PFSK-1 (cell line): ENCODE results near the gene LAGE3.
A peak's percentile ranks its signal among the peaks of the same experiment; 100 is the strongest.

Experiments used
- FOXP2 ChIP-seq: optimal IDR thresholded peaks from 2 replicates; pipeline ENCODE3; 2011; ENCODE audit warnings: borderline replicate concordance, control low read depth, inconsistent platforms; ENCODE audit not compliant: insufficient read depth; ENCODE audit errors: extremely low read length, extremely low read depth
- POLR2AphosphoS5 ChIP-seq: IDR thresholded peaks from 2 replicates; pipeline ENCODE4 v1.6.1; 2012; ENCODE audit warnings: low read depth, mild to moderate bottlenecking, control low read depth, low read length, moderate library complexity
- SIN3A ChIP-seq: IDR thresholded peaks from 2 replicates; pipeline ENCODE4 v1.6.1; 2012; ENCODE audit warnings: mild to moderate bottlenecking, low read length, moderate library complexity, borderline replicate concordance; ENCODE audit not compliant: insufficient read depth
- TAF1 ChIP-seq: IDR thresholded peaks from 2 replicates; pipeline ENCODE4 v1.6.1; 2012; ENCODE audit warnings: low read length, control low read depth, borderline replicate concordance; ENCODE audit not compliant: insufficient read depth
- TF ChIP-seq, protein P1 (sequence below), 2 experiments: IDR thresholded peaks; 2 replicates each; pipeline versions ENCODE4 v1.6.1 to v1.8.0; 2011 to 2012; ENCODE audit warnings: low read depth in 2 of 2, low read length in 2 of 2, control low read depth in 1 of 2, inconsistent platforms in 1 of 2, mild to moderate bottlenecking in 1 of 2, moderate library complexity in 1 of 2; ENCODE audit not compliant: insufficient read depth in 1 of 2

Gene LAGE3

DNA sequence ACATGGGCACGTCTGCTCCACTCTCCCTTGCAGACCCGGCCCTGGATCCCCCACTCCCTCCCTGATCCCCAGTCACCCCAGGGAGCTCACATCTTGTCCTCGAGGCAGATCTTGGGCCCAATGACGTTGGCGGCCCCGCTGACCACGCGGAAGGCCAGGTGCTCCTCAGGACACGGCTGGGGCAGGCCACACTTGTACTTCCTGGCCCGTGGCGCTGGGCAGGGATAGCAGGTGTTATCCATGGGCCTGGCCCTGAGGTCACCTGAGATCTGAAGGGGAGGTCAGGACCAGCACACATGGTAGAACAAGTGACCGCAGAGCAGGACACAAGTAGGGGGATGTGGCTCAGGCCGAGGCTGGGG is 29.3 kb upstream of the LAGE3 start:
- TF ChIP-seq TAF1 (no peak), FOXP2 (no peak), SIN3A (no peak), POLR2AphosphoS5 (no peak)
- TF ChIP-seq, protein P1, sequence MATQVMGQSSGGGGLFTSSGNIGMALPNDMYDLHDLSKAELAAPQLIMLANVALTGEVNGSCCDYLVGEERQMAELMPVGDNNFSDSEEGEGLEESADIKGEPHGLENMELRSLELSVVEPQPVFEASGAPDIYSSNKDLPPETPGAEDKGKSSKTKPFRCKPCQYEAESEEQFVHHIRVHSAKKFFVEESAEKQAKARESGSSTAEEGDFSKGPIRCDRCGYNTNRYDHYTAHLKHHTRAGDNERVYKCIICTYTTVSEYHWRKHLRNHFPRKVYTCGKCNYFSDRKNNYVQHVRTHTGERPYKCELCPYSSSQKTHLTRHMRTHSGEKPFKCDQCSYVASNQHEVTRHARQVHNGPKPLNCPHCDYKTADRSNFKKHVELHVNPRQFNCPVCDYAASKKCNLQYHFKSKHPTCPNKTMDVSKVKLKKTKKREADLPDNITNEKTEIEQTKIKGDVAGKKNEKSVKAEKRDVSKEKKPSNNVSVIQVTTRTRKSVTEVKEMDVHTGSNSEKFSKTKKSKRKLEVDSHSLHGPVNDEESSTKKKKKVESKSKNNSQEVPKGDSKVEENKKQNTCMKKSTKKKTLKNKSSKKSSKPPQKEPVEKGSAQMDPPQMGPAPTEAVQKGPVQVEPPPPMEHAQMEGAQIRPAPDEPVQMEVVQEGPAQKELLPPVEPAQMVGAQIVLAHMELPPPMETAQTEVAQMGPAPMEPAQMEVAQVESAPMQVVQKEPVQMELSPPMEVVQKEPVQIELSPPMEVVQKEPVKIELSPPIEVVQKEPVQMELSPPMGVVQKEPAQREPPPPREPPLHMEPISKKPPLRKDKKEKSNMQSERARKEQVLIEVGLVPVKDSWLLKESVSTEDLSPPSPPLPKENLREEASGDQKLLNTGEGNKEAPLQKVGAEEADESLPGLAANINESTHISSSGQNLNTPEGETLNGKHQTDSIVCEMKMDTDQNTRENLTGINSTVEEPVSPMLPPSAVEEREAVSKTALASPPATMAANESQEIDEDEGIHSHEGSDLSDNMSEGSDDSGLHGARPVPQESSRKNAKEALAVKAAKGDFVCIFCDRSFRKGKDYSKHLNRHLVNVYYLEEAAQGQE (IDR thresholded peaks at IDR 0.05; ENCODE audit: insufficient read depth in 1 of 2, low read depth in 2 of 2, low read length in 2 of 2): no peak

DNA sequence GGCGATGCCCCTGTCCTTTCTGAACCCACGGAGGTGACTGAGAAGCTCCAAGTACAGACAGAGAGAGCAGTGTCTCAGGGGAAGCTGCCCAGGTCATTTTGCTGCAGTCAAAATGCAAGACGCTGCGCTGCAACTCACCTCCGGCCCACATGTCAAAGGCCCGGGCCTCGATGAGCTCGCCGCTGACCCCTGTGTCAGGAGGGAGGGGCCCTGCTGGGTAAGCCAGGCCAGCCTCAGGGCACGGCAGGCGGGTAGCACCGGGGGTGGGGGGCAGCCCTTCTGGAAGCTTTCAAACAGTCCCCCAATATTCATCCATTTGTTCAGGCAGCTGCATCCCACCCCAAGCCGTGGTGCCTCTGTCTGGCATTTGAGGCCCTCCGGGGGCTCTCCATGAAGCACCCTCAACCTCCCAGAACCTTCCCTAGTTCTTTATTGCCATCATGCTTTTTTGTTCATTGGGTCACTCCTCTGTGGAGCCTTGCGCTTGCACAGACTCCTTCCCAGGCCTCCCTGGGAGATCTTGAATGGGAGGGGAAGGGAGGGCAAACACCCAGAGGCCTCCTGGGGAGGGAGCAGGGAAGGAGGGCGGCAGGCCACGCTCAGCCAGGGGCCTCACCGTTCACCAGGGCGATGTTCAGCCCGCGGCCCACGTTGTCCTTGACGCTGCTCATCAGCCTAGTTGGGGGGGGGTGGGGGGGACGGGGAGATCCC is 28.7 kb upstream of the LAGE3 start:
- TF ChIP-seq FOXP2: no peak
- TF ChIP-seq SIN3A: no peak
- TF ChIP-seq, protein P1 (IDR thresholded peaks at IDR 0.05; ENCODE audit: insufficient read depth in 1 of 2, low read depth in 2 of 2, low read length in 2 of 2): no peak

DNA sequence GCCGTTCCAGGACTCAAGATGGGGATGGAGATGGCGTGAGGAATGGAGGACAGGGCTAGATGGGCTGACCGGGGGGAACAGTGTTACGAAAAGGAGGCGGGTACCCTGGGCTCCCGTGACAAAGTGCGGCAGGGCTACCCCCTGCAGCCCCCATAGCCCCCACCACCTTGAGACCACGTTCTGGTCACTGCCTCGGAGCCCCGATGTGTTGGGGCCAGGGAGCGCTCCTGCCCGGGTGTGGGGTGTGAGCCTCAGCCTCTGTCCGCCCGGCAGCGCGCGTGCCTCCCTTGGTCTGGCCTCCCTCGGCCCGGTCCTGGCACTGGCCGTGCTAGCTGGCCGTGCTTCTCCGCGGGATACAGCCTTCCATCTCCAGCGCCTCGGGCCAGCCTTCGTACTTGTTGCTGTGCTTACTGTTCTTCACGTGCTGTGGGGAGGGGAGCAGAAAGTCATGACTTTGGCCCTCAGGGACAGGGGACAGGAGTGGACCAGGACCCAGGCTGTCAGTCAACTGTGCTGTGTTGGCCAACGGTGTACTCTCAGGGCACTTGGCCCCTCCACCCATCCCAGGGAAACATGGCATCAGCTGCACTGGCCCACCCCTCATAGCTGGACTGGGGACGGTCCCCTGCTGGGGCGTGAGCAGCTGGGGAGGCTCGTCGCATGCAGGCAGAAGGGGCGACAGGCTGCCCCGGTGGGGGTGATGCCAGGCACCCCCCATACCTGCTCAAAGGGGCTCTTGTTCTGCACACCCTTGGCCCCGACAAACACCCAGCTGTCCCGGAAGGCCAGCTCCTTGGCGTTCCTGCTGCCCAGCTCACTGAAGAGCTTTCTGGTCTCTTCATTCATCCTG is 27.6 kb upstream of the LAGE3 start:
- TF ChIP-seq, protein P1 (IDR thresholded peaks at IDR 0.05; ENCODE audit: insufficient read depth in 1 of 2, low read depth in 2 of 2, low read length in 2 of 2): no peak
- TF ChIP-seq TAF1 (no peak), SIN3A (no peak), POLR2AphosphoS5 (no peak), FOXP2 (no peak)

DNA sequence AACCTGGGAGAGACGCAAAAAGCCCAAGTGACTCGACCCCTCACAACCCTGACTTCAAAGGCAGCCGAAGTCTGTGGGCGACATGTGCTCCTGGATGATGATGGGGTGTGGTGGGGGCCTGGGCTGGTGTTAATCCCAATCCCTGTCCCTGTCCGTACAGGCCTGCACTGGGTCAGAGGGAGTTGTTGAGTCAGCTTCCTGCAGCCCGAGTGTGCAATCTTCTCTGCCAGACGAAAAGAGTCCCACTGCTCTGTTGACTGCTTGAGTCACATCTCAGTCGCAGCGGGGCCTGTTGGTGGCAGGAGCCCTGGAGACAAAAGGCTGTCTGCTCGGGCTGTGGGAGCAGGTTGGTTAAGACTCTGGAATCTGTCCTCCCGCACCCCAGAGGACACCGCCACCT is 26.7 kb upstream of the LAGE3 start:
- TF ChIP-seq POLR2AphosphoS5: no peak
- TF ChIP-seq, protein P1 (IDR thresholded peaks at IDR 0.05; ENCODE audit: insufficient read depth in 1 of 2, low read depth in 2 of 2, low read length in 2 of 2): no peak
- TF ChIP-seq FOXP2: peak; percentile 6
- TF ChIP-seq TAF1: no peak
- no peak for TF ChIP-seq SIN3A
